Left lobe of liver (tissue), 2 donors: ENCODE data around the gene PGP. TPM values are rescaled to one million over a fixed set of nuclear protein-coding genes. Genes with fewer than 3 reads are reported as not detected.

Experiments used
- ATAC-seq: fragments of 200-7000 bp; cut with Tn5 transposase; one replicate; pipeline ENCODE4 v1.9.1; 2020; ENCODE audit warnings: mild to moderate bottlenecking, moderate library complexity
- DNase-seq: peaks from one replicate; pipeline ENCODE4 v3.0.0-alpha.2; 2020; ENCODE audit warnings: low spot score
- total RNA-seq: library from RNA; stranded (reverse); gene quantifications from one replicate; pipeline ENCODE4 v1.2.1, GENCODE V29; 2021
- donor health status: DM: no; HTN: no; CAD: no; lungs with moderate emphysema.
- donor health status: DM: no; HTN: yes; CAD: no.

PGP gene
- total RNA-seq, 1 donor from 2014 or later, result 7.5 TPM

- ATAC-seq, result peak; percentile 24
Measured at GRCh38 chr16:2237493-2238149, 23.0 kb upstream of the PGP start.

GRCh38 chr16:2237102-2237482 lies 22.5 kb upstream of the PGP start:
- DNase-seq, result no peak
- ATAC-seq, result no peak

More at GRCh38 chr16:2237493-2238149, 23.0 kb upstream of the PGP start:
- no peak for DNase-seq

- no peak for DNase-seq
- peak; percentile 59 for ATAC-seq
Measured at GRCh38 chr16:2236337-2237101, 21.9 kb upstream of the PGP start, which contains the start of gene DNASE1L2. Gene DNASE1L2 (plus strand): TSS chr16:2236444. CDS start chr16:2236817, 373 bp downstream.

GRCh38 chr16:2235695-2236336 lies 21.2 kb upstream of the PGP start:
- DNase-seq, result no peak
- ATAC-seq, result peak; percentile 6

- ATAC-seq, result no peak
- no peak for DNase-seq
Measured at GRCh38 chr16:2235234-2235651, 20.6 kb upstream of the PGP start.

GRCh38 chr16:2234813-2235170 lies 20.2 kb upstream of the PGP start:
- DNase-seq, result no peak

GRCh38 chr16:2233872-2234812 lies 19.5 kb upstream of the PGP start:
- ATAC-seq, result no peak
- no peak for DNase-seq

More at GRCh38 chr16:2234813-2235170, 20.2 kb upstream of the PGP start:
- no peak for ATAC-seq

- no peak for ATAC-seq
- DNase-seq, result no peak
Measured at GRCh38 chr16:2233046-2233775, 18.6 kb upstream of the PGP start.

GRCh38 chr16:2232094-2232990 lies 17.7 kb upstream of the PGP start:
- no peak for DNase-seq
- no peak for ATAC-seq

- DNase-seq, result no peak
- no peak for ATAC-seq
Measured at GRCh38 chr16:2231016-2231931, 16.6 kb upstream of the PGP start.

GRCh38 chr16:2230376-2230775 lies 15.7 kb upstream of the PGP start:
- ATAC-seq (no peak), DNase-seq (no peak)

- DNase-seq (no peak), ATAC-seq (no peak)
Measured at GRCh38 chr16:2229632-2230250, 15.1 kb upstream of the PGP start.

- DNase-seq, result no peak
Measured at GRCh38 chr16:2229091-2229490, 14.5 kb upstream of the PGP start.

GRCh38 chr16:2228161-2228824 lies 13.7 kb upstream of the PGP start:
- ATAC-seq (no peak), DNase-seq (no peak)

More at GRCh38 chr16:2229091-2229490, 14.5 kb upstream of the PGP start:
- no peak for ATAC-seq

GRCh38 chr16:2226918-2227317 lies 12.3 kb upstream of the PGP start:
- no peak for ATAC-seq
- no peak for DNase-seq

GRCh38 chr16:2226245-2226793 lies 11.7 kb upstream of the PGP start:
- DNase-seq (peak; percentile 88), ATAC-seq (peak; percentile 44)
